Subcutaneous abdominal adipose tissue (tissue), 5 donors: ENCODE results near the gene TOR1AIP1.

ENCODE experiments used
- H3K27ac ChIP-seq: one replicate; pipeline ENCODE4 v1.7.0; 2013; ENCODE audit warnings: low read depth, mild to moderate bottlenecking, inconsistent platforms, low read length, moderate library complexity
- H3K27me3 ChIP-seq, 5 donors: one replicate each; pipeline ENCODE4 v1.7.0; 2013; ENCODE audit warnings: low read length in 5 of 5, inconsistent platforms in 1 of 5; ENCODE audit not compliant: control insufficient read depth in 5 of 5, insufficient read depth in 4 of 5
- H3K36me3 ChIP-seq, 5 donors: one replicate each; pipeline ENCODE4 v1.7.0; 2013; ENCODE audit warnings: low read length in 5 of 5; ENCODE audit not compliant: control insufficient read depth in 5 of 5, insufficient read depth in 5 of 5
- H3K4me1 ChIP-seq, 5 donors: one replicate each; pipeline ENCODE4 v1.7.0; 2013; ENCODE audit warnings: low read length in 5 of 5, mild to moderate bottlenecking in 3 of 5, moderate library complexity in 1 of 5; ENCODE audit not compliant: control insufficient read depth in 5 of 5, insufficient read depth in 5 of 5
- H3K4me3 ChIP-seq, 5 donors: one replicate each; pipeline ENCODE4 v1.7.0; 2013; ENCODE audit warnings: low read length in 5 of 5, low read depth in 1 of 5
- H3K9ac ChIP-seq, 5 donors: one replicate each; pipeline ENCODE4 v1.7.0; 2013; ENCODE audit warnings: low read length in 5 of 5, mild to moderate bottlenecking in 4 of 5, moderate library complexity in 3 of 5
- H3K9me3 ChIP-seq, 5 donors: one replicate each; pipeline ENCODE4 v1.7.0; 2013; ENCODE audit warnings: low read length in 5 of 5; ENCODE audit not compliant: control insufficient read depth in 5 of 5
- donor health status: healthy.
- donor health status: healthy.
- donor health status: healthy.
- donor health status: healthy.
- donor health status: healthy.

The TOR1AIP1 gene

GRCh38 chr1:179921472-179921871 lies 39.4 kb downstream of the TOR1AIP1 start:
- Histone ChIP-seq H3K4me1 (peaks cover 0 to 3% (median 0%) of the 10 kb centered on the region in 5 donors), H3K27me3 (no peaks in the 10 kb centered on the region), H3K27ac (no peak overlapping the region), H3K36me3 (peaks cover 19 to 37% (median 29%) of the 10 kb centered on the region in 5 donors), H3K9me3 (no peaks in the 10 kb centered on the region), H3K4me3 (no peak overlapping the region), H3K9ac (no peak overlapping the region)

GRCh38 chr1:179921981-179922872 lies 40.1 kb downstream of the TOR1AIP1 start:
- Histone ChIP-seq H3K36me3 (peaks cover 19 to 35% (median 26%) of the 10 kb centered on the region in 5 donors), H3K4me1 (peaks cover 0 to 3% (median 0%) of the 10 kb centered on the region in 5 donors), H3K9me3 (no peaks in the 10 kb centered on the region), H3K4me3 (no peak overlapping the region), H3K27me3 (no peaks in the 10 kb centered on the region), H3K9ac (no peak overlapping the region), H3K27ac (no peak overlapping the region)

GRCh38 chr1:179923029-179923428 lies 40.9 kb downstream of the TOR1AIP1 start:
- H3K9me3 ChIP-seq: no peaks in the 10 kb centered on the region

GRCh38 chr1:179924268-179924667 lies 42.2 kb downstream of the TOR1AIP1 start:
- Histone ChIP-seq H3K9me3 (no peaks in the 10 kb centered on the region), H3K27me3 (no peaks in the 10 kb centered on the region), H3K4me1 (peaks cover 0 to 1% (median 0%) of the 10 kb centered on the region in 5 donors), H3K36me3 (peaks cover under 1 to 18% (median 8%) of the 10 kb centered on the region in 5 donors), H3K9ac (no peak overlapping the region), H3K27ac (no peak overlapping the region), H3K4me3 (no peak overlapping the region)

More at GRCh38 chr1:179923029-179923428, 40.9 kb downstream of the TOR1AIP1 start:
- H3K27ac ChIP-seq: no peak overlapping the region
- H3K4me3 ChIP-seq: no peak overlapping the region
- H3K9ac ChIP-seq: no peak overlapping the region
- H3K27me3 ChIP-seq: no peaks in the 10 kb centered on the region
- H3K4me1 ChIP-seq: peaks cover 0 to 3% (median 0%) of the 10 kb centered on the region in 5 donors
- H3K36me3 ChIP-seq: peaks cover 12 to 27% (median 18%) of the 10 kb centered on the region in 5 donors

- Histone ChIP-seq H3K27me3 (no peaks in the 10 kb centered on the region), H3K36me3 (peaks cover 0 to 14% (median 5%) of the 10 kb centered on the region in 5 donors), H3K9ac (no peak overlapping the region), H3K4me3 (no peak overlapping the region), H3K4me1 (peaks cover 0 to under 1% (median 0%) of the 10 kb centered on the region in 5 donors), H3K27ac (no peak overlapping the region), H3K9me3 (no peaks in the 10 kb centered on the region)
These were observed 43.2 kb downstream of the TOR1AIP1 start for GRCh38 chr1:179925302-179925701.

GRCh38 chr1:179925922-179926849 lies 44.1 kb downstream of the TOR1AIP1 start:
- Histone ChIP-seq H3K9ac (no peak overlapping the region), H3K27me3 (no peaks in the 10 kb centered on the region), H3K27ac (no peak overlapping the region), H3K4me3 (no peak overlapping the region), H3K36me3 (peaks cover 0 to 12% (median 4%) of the 10 kb centered on the region in 5 donors), H3K4me1 (peaks cover 0 to 3% (median 0%) of the 10 kb centered on the region in 5 donors), H3K9me3 (no peaks in the 10 kb centered on the region)

GRCh38 chr1:179926850-179927205 lies 44.7 kb downstream of the TOR1AIP1 start:
- no peaks in the 10 kb centered on the region for H3K9me3 ChIP-seq
- H3K27me3 ChIP-seq: no peaks in the 10 kb centered on the region

GRCh38 chr1:179929955-179930798 lies 48.1 kb downstream of the TOR1AIP1 start:
- Histone ChIP-seq H3K9ac (no peak overlapping the region), H3K27me3 (no peaks in the 10 kb centered on the region), H3K4me3 (no peak overlapping the region), H3K9me3 (no peaks in the 10 kb centered on the region), H3K36me3 (no peaks in the 10 kb centered on the region), H3K4me1 (peaks cover 0 to 11% (median 3%) of the 10 kb centered on the region in 5 donors), H3K27ac (no peak overlapping the region)

More at GRCh38 chr1:179926850-179927205, 44.7 kb downstream of the TOR1AIP1 start:
- H3K9ac ChIP-seq: no peak overlapping the region
- no peak overlapping the region for H3K4me3 ChIP-seq
- no peak overlapping the region for H3K27ac ChIP-seq
- H3K4me1 ChIP-seq: peaks cover 0 to 9% (median 3%) of the 10 kb centered on the region in 5 donors
- peaks cover 0 to 6% (median 0%) of the 10 kb centered on the region in 5 donors for H3K36me3 ChIP-seq

- Histone ChIP-seq H3K4me1 (peaks cover 0 to 11% (median 3%) of the 10 kb centered on the region in 5 donors), H3K27me3 (no peaks in the 10 kb centered on the region), H3K9me3 (no peaks in the 10 kb centered on the region), H3K36me3 (no peaks in the 10 kb centered on the region), H3K4me3 (no peak overlapping the region), H3K27ac (no peak overlapping the region), H3K9ac (no peak overlapping the region)
These were observed 48.8 kb downstream of the TOR1AIP1 start for GRCh38 chr1:179930867-179931266.
